Thymus (tissue), 11 donors: ENCODE measurements around the gene TCIRG1. TPM values are rescaled to one million over a fixed set of nuclear protein-coding genes. Genes with fewer than 3 reads are reported as not detected.

Experiments used
- DNase-seq, 9 donors: peaks; one replicate each; pipeline ENCODE4 v3.0.0-alpha.2; 2013; ENCODE audit warnings: low spot score in 9 of 9, low read depth in 6 of 9, missing footprints in 1 of 9
- H3K27ac ChIP-seq, 2 donors: one replicate each; pipeline ENCODE4 v1.5.1; 2013; ENCODE audit warnings: control low read depth in 1 of 2, low read depth in 1 of 2, low read length in 1 of 2, mild to moderate bottlenecking in 1 of 2, moderate library complexity in 1 of 2
- H3K27me3 ChIP-seq, 2 donors: one replicate each; pipeline ENCODE4 v1.5.1; 2013; ENCODE audit warnings: low read length in 1 of 2; ENCODE audit not compliant: control insufficient read depth in 2 of 2, insufficient read depth in 1 of 2
- H3K36me3 ChIP-seq, 2 donors: one replicate each; pipeline ENCODE4 v1.5.1; 2013; ENCODE audit warnings: low read length in 1 of 2, mild to moderate bottlenecking in 1 of 2, moderate library complexity in 1 of 2; ENCODE audit not compliant: control insufficient read depth in 2 of 2, insufficient read depth in 2 of 2
- H3K4me1 ChIP-seq, 2 donors: one replicate each; pipeline ENCODE4 v1.5.1; 2013; ENCODE audit warnings: low read length in 2 of 2; ENCODE audit not compliant: control insufficient read depth in 2 of 2, insufficient read depth in 2 of 2
- H3K4me3 ChIP-seq, 2 donors: one replicate each; pipeline ENCODE4 v1.5.1; 2013; ENCODE audit warnings: low read length in 2 of 2, control low read depth in 1 of 2, mild to moderate bottlenecking in 1 of 2
- H3K9me3 ChIP-seq, 2 donors: one replicate each; pipeline ENCODE4 v1.5.1; 2013; ENCODE audit warnings: low read length in 1 of 2, mild to moderate bottlenecking in 1 of 2; ENCODE audit not compliant: control insufficient read depth in 2 of 2, insufficient read depth in 1 of 2
- WGBS: extraction: QIAGEN DNeasy Blood & Tissue Kit; methylation state at CpG from one replicate; pipeline ENCODE4 v1.1.7; 2013; 5-methylcytosine and 5-hydroxymethylcytosine counted together
- polyA plus RNA-seq: library from polyadenylated mRNA; stranded (reverse); fragments of 200-250 nt; gene quantifications from one replicate; pipeline ENCODE4 v1.2.3, GENCODE V29; 2013
- total RNA-seq: library from RNA; stranded (reverse); fragments of 120-200 nt; gene quantifications from one replicate; pipeline ENCODE4 v1.2.4, GENCODE V29; 2013
- donor health status: healthy.

TCIRG1 gene
- total and polyA plus RNA-seq, 2 donors: 44.8 to 236 TPM

DNA sequence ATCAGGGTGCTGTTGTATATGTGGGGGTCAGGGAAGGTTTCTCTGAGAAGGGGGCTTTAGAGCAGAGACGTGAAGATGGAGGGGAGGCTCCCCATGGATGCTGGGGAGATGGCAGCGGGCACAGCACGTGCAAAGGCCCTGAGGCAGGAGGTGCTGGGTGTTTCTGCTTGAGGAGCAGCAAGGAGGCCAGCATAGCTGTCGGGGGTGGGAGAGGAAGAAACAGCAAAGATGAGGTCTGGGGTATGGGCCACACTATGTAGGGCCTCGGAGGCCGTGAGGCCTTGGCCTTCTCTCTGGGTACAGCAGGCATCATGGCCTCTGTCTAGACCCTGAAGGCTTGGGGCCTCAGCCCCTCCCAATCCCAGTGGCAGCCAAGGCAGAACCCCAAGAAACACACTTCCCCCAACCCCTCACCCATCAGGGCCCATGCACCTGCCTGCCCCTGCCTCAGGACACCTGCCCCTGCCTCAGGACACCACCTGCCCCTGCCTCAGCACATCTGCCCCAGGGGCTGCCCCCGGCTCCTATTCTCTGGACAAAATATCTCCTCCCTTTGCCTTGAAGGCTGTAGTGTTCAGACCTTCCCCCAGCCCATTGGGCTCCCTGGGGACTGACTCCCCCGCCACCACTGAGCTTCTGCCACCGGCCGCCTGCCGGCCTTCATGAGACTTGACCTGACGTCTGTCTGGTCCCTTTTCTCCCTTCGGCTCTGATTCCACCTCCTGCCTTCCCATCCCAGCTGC is 22.5 kb upstream of the TCIRG1 start:
- 93% methylated on average over 13 of the region's 13 CpGs for WGBS
- H3K27me3 ChIP-seq: no peaks in the 10 kb centered on the region
- no peaks in the 10 kb centered on the region for H3K4me1 ChIP-seq
- no peaks in the 10 kb centered on the region for H3K9me3 ChIP-seq
- no peaks in the 10 kb centered on the region for H3K36me3 ChIP-seq
- no peak overlapping the region for H3K27ac ChIP-seq
- H3K4me3 ChIP-seq: no peak overlapping the region
- DNase-seq: no peak

DNA sequence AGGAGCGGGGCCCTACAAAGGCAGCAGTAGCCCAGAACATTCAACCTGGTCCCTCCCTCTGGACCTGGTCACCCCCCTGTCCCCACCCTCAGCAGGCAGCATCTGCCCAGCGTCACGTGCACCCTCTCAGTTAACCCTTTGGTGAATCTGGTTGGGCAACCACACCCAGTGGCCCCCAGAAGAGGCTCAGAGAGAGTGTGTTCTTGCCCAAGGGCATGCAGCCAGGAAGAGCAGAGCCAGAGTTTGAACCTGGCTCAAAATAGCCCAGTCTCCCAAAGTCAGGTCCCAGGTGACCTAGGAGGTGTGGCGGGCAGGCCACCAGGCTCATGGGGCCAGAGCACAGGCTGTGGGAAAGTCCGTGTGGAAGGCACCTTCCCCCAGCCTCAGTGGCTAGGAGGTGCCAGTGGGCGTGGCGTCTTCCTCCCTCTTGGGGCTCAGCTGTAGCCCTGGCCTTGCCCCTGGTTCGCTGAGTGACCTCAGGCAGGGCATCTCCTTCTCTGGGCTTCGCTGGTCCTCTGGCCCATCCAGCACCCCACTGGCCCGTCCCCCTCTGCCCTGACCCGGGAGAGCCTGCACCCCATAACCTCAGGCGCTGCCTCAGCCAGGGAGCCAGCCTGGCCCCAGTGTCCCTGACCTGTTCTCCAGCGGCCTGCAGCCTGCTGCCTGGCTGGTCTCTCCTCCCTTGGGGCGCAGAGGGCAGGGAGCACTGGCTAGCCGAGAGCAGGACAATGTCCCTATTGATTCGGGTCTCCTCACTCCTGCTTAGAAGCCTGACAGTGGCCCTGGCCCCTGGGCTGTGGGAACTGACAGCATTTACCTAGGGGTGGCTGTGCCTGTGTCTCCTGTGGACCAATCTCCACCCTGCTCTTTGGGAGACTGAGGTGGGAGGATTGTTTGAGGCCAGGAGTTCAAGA is 21.7 kb upstream of the TCIRG1 start:
- no peak for DNase-seq
- H3K27me3 ChIP-seq: no peaks in the 10 kb centered on the region
- no peaks in the 10 kb centered on the region for H3K4me1 ChIP-seq
- H3K4me3 ChIP-seq: no peak overlapping the region
- H3K27ac ChIP-seq: no peak overlapping the region
- no peaks in the 10 kb centered on the region for H3K9me3 ChIP-seq
- 87% methylated on average over 16 of the region's 16 CpGs for WGBS
- no peaks in the 10 kb centered on the region for H3K36me3 ChIP-seq

DNA sequence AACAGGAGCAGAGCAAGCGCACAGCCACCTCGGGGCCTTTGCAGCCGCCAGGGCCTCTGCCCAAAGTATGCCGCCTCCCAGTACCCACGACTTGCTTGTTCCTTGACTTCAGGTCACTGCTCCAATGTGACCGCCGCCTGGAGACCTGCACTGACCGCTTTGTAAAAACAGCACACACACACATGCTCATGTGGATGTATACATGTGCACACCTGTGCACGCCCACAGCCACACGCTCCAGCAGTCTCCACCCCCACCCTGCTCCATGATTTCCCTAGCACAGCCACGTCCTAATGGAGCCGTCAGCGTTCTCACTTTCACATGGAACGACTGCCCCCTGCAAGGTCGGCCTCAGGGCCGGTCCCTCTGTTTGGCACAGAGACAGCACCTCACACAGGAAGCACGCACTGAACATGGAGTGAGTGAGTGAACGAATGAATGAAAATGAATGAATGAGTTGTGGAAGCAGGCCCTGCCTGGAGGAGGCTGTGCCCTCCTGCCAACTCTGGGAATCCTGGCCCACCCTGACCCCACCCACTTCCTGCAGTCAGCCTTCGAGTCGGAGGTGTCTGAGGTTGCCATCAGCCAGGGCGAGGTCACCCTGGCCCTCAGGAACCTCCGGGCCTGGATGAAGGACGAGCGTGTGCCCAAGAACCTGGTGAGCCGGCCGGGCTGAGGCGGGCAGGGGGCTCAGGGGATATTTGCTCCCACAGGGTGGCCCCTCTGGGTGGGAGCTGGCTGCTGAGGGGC is 20.7 kb upstream of the TCIRG1 start:
- 94% methylated on average over 27 of the region's 27 CpGs for WGBS
- H3K27ac ChIP-seq: no peak overlapping the region

DNA sequence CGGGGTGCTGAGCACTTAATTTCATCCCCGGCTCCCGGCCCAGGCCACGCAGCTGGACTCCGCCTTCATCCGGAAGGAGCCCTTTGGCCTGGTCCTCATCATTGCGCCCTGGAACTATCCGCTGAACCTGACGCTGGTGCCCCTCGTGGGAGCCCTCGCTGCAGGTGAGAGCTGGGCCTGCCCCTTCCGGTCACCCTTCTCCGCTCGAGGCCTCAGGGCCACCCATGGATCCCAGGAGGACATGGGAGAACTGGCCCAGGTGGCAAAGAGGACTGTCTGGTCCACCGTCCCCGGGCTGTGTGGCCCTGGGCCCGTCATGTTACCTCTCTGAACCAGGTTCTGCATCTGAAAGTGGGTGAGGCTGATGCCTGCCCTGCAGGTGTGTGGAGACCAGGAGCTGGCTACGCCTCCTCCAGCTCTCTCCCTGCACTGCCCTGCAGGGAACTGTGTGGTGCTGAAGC is 20.1 kb upstream of the TCIRG1 start:
- Histone ChIP-seq H3K4me1 (no peaks in the 10 kb centered on the region), H3K27ac (no peak overlapping the region), H3K27me3 (no peaks in the 10 kb centered on the region), H3K9me3 (no peaks in the 10 kb centered on the region), H3K36me3 (no peaks in the 10 kb centered on the region), H3K4me3 (no peak overlapping the region)
- DNase-seq: no peak
- 98% methylated on average over 18 of the region's 18 CpGs for WGBS

More for the DNA sequence above, 20.7 kb upstream of the TCIRG1 start:
- Histone ChIP-seq H3K4me1 (no peaks in the 10 kb centered on the region), H3K4me3 (no peak overlapping the region), H3K27me3 (no peaks in the 10 kb centered on the region), H3K36me3 (no peaks in the 10 kb centered on the region), H3K9me3 (no peaks in the 10 kb centered on the region)
- DNase-seq: no peak

DNA sequence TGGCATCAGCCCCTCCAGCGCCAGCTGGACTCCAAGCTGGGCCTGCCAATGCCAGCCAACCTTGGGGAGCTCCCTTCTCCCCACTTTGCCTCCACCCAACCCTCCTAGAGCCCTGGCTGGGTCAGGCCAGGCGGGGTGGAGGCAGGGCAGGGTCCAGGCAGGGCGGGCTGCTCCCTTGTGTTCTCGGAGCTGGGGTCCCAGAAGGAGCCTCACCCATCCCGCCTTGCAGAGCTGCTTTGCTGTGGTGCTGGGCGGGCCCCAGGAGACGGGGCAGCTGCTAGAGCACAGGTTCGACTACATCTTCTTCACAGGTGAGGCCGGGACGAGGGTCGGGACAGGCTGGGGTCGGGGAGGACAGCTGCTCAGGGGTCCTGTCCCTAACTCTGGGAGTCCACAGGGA is 19.3 kb upstream of the TCIRG1 start:
- no peak for DNase-seq
- H3K4me1 ChIP-seq: no peaks in the 10 kb centered on the region
- H3K4me3 ChIP-seq: no peak overlapping the region
- 96% methylated on average over 12 of the region's 12 CpGs for WGBS
- H3K9me3 ChIP-seq: peaks cover 0 to 3% of the 10 kb centered on the region in 2 donors
- no peaks in the 10 kb centered on the region for H3K27me3 ChIP-seq
- no peak overlapping the region for H3K27ac ChIP-seq
- no peaks in the 10 kb centered on the region for H3K36me3 ChIP-seq

DNA sequence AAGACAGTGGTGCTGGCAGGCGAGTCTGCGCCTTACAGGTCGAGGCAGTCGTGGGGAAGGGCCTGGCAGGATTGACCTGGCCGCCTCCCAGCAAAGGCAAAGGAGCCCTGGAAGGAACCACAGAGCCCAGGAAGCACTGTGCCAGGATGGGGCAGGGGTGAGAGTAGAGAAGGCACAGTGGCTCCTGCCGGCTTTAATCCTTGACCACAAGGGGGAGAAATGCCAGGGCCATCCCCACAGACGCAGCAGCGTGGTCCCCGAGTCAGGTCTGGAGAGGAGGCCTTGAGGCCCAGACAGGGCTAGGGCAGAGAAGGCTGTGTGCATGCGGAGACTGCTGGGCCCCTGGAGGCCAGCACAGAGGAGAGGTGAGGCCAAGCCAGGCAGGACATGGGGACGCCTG is 18.2 kb upstream of the TCIRG1 start:
- WGBS: 79% methylated on average over 11 of the region's 11 CpGs
- H3K9me3 ChIP-seq: peaks cover 0 to 7% of the 10 kb centered on the region in 2 donors
- no peaks in the 10 kb centered on the region for H3K36me3 ChIP-seq
- H3K4me1 ChIP-seq: no peaks in the 10 kb centered on the region
- no peak overlapping the region for H3K4me3 ChIP-seq
- H3K27me3 ChIP-seq: no peaks in the 10 kb centered on the region
- H3K27ac ChIP-seq: no peak overlapping the region
- no peak for DNase-seq

DNA sequence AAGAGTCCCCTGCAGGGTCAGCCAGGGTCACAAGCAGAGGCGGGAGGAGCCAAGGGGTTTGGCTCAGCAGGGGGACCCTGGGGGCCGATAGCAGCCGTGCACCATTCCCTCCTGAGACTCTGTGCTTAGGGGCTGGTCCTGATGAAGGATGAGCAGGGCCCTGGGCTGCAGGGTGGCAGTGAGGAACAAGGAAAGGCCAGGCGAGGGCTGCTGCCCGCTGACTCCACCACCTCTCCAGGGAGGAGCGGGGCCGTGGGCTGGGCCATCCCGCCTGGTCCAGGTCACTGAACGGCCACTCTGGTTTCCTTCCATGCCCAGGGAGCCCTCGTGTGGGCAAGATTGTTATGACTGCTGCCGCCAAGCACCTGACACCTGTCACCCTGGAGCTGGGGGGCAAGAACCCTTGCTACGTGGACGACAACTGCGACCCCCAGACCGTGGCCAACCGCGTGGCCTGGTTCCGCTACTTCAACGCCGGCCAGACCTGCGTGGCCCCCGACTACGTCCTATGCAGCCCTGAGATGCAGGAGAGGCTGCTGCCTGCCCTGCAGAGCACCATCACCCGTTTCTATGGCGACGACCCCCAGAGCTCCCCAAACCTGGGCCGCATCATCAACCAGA is 17.5 kb upstream of the TCIRG1 start:
- Histone ChIP-seq H3K4me3 (no peak overlapping the region), H3K9me3 (peaks cover 0 to 7% of the 10 kb centered on the region in 2 donors), H3K27ac (no peak overlapping the region), H3K4me1 (peaks cover 0 to under 1% of the 10 kb centered on the region in 2 donors), H3K36me3 (no peaks in the 10 kb centered on the region), H3K27me3 (no peaks in the 10 kb centered on the region)
- DNase-seq: no peak
- 90% methylated on average over 27 of the region's 27 CpGs for WGBS

DNA sequence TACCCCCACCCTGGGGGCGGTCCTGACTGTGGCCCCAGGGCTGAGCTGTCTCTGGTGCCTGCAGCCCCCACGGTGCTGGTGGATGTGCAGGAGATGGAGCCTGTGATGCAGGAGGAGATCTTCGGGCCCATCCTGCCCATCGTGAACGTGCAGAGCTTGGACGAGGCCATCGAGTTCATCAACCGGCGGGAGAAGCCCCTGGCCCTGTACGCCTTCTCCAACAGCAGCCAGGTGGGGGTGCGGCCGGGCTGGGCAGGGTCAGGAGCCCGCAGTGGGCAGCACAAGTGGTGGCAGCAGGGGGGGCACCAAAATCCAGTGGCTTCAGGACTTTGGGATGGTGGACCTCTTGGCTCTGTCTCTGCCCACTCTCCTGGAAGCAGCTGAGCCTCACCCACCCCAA is 16.3 kb upstream of the TCIRG1 start:
- WGBS: 92% methylated on average over 13 of the region's 13 CpGs
- no peak overlapping the region for H3K27ac ChIP-seq
- no peaks in the 10 kb centered on the region for H3K27me3 ChIP-seq
- H3K9me3 ChIP-seq: peaks cover 0 to 7% of the 10 kb centered on the region in 2 donors
- H3K4me3 ChIP-seq: no peak overlapping the region
- no peaks in the 10 kb centered on the region for H3K36me3 ChIP-seq
- no peak for DNase-seq
- H3K4me1 ChIP-seq: peaks cover 0 to 4% of the 10 kb centered on the region in 2 donors
